Tibial artery (tissue), 4 donors: ENCODE measurements around the gene TBXAS1.

ENCODE experiments used
- DNase-seq, 2 donors: peaks; one replicate each; pipeline ENCODE4 v3.0.0-alpha.2; 2019
- H3K27ac ChIP-seq, 2 donors: fragments of 200-600 bp; sonication (generic) in 1 of 2; 1 replicate in 1 of 2; 2 replicates in 1 of 2; pipeline ENCODE4 v1.5.1; 2018 to 2019; ENCODE audit warnings: mild to moderate bottlenecking in 1 of 2
- H3K27me3 ChIP-seq, 2 donors: fragments of 200-600 bp; sonication (generic) in 1 of 2; one replicate each; pipeline versions ENCODE4 v1.5.1 to v1.6.0; 2016 to 2019
- H3K36me3 ChIP-seq, 3 donors: fragments of 200-600 bp; sonication (generic) in 2 of 3; one replicate each; pipeline ENCODE4 v1.5.1; 2016 to 2019; ENCODE audit warnings: mild to moderate bottlenecking in 2 of 3
- H3K4me1 ChIP-seq, 4 donors: fragments of 200-600 bp; sonication (generic) in 2 of 4; 1 replicate in 3 of 4; 2 replicates in 1 of 4; pipeline ENCODE4 v1.5.1; 2016 to 2019
- H3K4me3 ChIP-seq, 2 donors: fragments of 200-600 bp; sonication (generic) in 1 of 2; 1 replicate in 1 of 2; 2 replicates in 1 of 2; pipeline ENCODE4 v1.5.1; 2018 to 2019; ENCODE audit warnings: mild to moderate bottlenecking in 2 of 2
- H3K9me3 ChIP-seq, 3 donors: fragments of 200-600 bp; sonication (generic) in 1 of 3; one replicate each; pipeline ENCODE4 v1.5.1; 2016 to 2019
- CTCF ChIP-seq, 2 experiments: fragments of 200-600 bp in 1 of 2; fragments of 450-650 bp in 1 of 2; IDR thresholded peaks; one replicate each; pipeline ENCODE4 v1.5.1; 2017 to 2019; ENCODE audit warnings: antibody characterized with exemption in 2 of 2, mild to moderate bottlenecking in 1 of 2, moderate library complexity in 1 of 2
- intact Hi-C: fragments of 100-400 bp; cut with DNase I; formaldehyde crosslinking; loops from one replicate; pipeline ENCODE4 v1.15.0; 2023; ENCODE audit warnings: low total_unique reads

Gene TBXAS1

GRCh38 chr7:139974179-139974811 lies 145.2 kb downstream of the TBXAS1 start:
- intact Hi-C loops, result no loop called here
- Histone ChIP-seq H3K27ac (no peak overlapping the region), H3K27me3 (peaks cover 0 to 10% of the 10 kb centered on the region in 2 donors), H3K36me3 (no peaks in the 10 kb centered on the region), H3K4me3 (no peak overlapping the region), H3K4me1 (no peaks in the 10 kb centered on the region), H3K9me3 (no peaks in the 10 kb centered on the region)
- no peak for TF ChIP-seq CTCF (IDR thresholded peaks at IDR 0.05)
- DNase-seq, result no peak

GRCh38 chr7:139976055-139976837 lies 147.2 kb downstream of the TBXAS1 start:
- TF ChIP-seq CTCF (IDR thresholded peaks at IDR 0.05), result no peak
- H3K4me1 ChIP-seq, result no peaks in the 10 kb centered on the region
- peaks cover 0 to 10% of the 10 kb centered on the region in 2 donors for H3K27me3 ChIP-seq
- H3K9me3 ChIP-seq, result no peaks in the 10 kb centered on the region
- no peak for DNase-seq
- H3K4me3 ChIP-seq, result no peak overlapping the region
- H3K36me3 ChIP-seq, result no peaks in the 10 kb centered on the region
- intact Hi-C loops, result no loop called here
- no peak overlapping the region for H3K27ac ChIP-seq

- no peak overlapping the region for H3K4me3 ChIP-seq
- no peak for TF ChIP-seq CTCF (IDR thresholded peaks at IDR 0.05)
- DNase-seq, result no peak
- intact Hi-C loops, result no loop called here
- H3K4me1 ChIP-seq, result no peaks in the 10 kb centered on the region
- no peak overlapping the region for H3K27ac ChIP-seq
- H3K27me3 ChIP-seq, result peaks cover 0 to 10% of the 10 kb centered on the region in 2 donors
- H3K36me3 ChIP-seq, result no peaks in the 10 kb centered on the region
- no peaks in the 10 kb centered on the region for H3K9me3 ChIP-seq
Measured at GRCh38 chr7:139976838-139977656, 148.0 kb downstream of the TBXAS1 start.

GRCh38 chr7:139981511-139981895 lies 152.4 kb downstream of the TBXAS1 start:
- H3K36me3 ChIP-seq, result no peaks in the 10 kb centered on the region
- TF ChIP-seq CTCF (IDR thresholded peaks at IDR 0.05), result no peak
- no peaks in the 10 kb centered on the region for H3K9me3 ChIP-seq
- no peak for DNase-seq
- no peak overlapping the region for H3K4me3 ChIP-seq
- intact Hi-C loops, result no loop called here
- peaks cover 0 to 10% of the 10 kb centered on the region in 2 donors for H3K27me3 ChIP-seq
- H3K4me1 ChIP-seq, result no peaks in the 10 kb centered on the region
- H3K27ac ChIP-seq, result no peak overlapping the region

GRCh38 chr7:139982927-139983920 lies 154.2 kb downstream of the TBXAS1 start:
- H3K4me3 ChIP-seq, result no peak overlapping the region
- intact Hi-C loops, result no loop called here
- no peak for TF ChIP-seq CTCF (IDR thresholded peaks at IDR 0.05)
- no peaks in the 10 kb centered on the region for H3K4me1 ChIP-seq
- no peak for DNase-seq
- H3K27ac ChIP-seq, result no peak overlapping the region
- H3K9me3 ChIP-seq, result no peaks in the 10 kb centered on the region
- no peaks in the 10 kb centered on the region for H3K36me3 ChIP-seq
- peaks cover 0 to 10% of the 10 kb centered on the region in 2 donors for H3K27me3 ChIP-seq
